ENCODE measurements around the gene SMIM24.

The SMIM24 gene

GRCh38 chr19:3426433-3426832 is 53.9 kb downstream of the SMIM24 start:
- no peak for DNase-seq

Measured in NCI-H146 (cell line).